HG03097 (cell line): ENCODE measurements around the gene PPP1CA.
"Not testable (repeated sequence)": the region's sequence is repeated elsewhere in the genome, so short reads cannot be mapped to it uniquely, and the experiment has no call there.

Source experiments
- ATAC-seq: cut with Tn5 transposase; IDR thresholded peaks from one replicate; pipeline ENCODE4 v1.9.1; 2021; ENCODE audit not compliant: unreplicated experiment, low FRiP score

PPP1CA gene

DNA sequence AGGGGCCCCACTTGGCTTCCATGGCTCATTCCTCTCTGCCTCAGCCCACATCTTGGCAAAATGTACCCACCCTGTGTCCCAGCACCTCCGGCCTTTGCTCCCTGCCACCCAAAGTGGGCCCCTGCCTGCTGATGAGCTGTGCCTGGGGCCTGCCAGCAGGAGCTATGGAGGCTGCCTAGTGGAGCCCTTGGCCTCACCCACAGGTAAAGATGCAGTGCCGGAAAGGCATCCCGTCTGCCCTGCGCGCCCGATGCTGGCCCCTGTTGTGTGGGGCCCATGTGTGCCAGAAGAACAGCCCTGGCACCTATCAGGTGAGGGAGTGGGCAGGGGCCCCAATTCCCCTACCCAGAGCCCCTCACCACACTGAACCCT, 3.5 kb upstream of the PPP1CA start:
- ATAC-seq: no peak

DNA sequence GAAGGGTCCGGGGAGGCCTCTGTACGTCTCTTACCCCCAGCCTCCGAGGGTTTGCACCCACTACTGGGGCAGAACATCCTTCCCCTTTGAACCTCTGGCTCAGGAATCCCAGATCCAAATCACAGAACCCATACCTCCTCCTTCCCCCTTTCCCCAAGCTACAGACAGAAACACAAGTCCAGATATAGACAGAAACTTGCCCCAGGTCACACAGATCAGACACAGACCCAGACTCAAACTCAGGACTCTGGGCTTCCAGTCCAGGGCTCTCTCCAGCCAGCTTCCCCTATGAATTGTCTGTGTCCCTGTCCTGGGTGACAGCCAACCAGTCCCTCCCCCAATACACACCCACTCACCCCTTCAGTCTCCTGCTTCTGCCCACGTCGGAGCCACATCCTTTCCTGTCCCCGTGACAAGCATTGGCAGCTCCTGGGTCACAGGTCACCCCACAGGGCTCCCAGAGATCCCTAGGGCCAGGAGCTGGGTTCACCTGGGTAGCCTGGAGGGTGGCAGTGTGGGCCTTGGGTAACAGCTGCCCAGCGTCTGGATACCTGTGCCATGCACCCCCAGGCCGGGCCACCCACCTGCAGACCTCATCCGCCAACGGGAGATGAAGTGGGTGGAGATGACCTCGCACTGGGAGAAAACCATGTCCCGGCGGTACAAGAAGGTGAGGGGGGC, 3.0 kb upstream of the PPP1CA start:
- ATAC-seq: no peak

DNA sequence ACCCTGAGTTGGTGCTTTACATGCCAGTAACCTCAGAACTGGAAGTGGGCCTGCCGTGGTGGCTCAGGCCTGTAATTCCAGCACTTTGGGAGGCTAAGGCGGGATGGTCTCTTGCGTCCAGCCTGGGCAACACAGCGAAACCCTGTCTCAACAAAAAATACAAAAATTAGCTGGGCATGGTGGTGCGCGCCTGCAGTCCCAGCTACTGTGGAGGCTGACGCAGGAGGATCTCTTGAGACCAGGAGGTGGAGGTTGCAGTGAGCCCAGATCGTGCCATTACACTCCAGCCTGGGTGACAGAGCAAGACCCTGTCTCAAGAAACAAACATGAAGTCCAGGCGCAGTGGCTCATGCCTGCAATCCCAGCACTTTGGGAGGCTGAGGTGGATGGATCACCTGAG, 1.4 kb upstream of the PPP1CA start:
- not testable (repeated sequence) for ATAC-seq

DNA sequence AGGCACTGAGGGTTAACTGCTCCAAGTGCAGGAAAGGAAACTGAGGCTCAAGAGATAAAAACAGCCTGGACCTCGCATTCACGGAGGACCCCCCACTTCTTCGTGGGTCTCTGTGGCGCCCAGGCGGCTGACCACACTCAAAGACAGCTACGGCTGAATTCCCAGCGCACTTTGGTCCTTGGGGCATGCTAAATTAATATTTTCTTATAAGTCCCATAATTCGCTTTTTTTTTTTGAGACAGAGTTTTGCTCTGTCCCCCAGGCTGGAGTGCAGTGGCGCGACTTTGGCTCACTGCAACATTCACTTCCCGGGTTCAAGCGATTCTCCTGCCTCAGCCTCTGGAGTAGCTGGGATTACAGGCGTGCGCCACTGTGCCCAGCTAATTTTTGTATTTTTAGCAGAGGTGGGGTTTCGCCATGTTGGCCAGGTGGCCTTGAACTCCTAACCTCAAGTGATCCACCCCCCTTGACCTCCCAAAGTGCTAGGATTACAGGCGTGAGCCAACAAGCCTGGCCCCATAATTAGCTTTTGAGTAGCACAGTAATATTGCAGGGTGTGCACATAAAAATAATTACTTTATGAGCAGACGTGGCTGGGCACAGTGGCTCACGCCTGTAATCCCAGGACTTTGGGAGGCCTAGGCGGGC, 658 bp upstream of the PPP1CA start:
- not testable (repeated sequence) for ATAC-seq

DNA sequence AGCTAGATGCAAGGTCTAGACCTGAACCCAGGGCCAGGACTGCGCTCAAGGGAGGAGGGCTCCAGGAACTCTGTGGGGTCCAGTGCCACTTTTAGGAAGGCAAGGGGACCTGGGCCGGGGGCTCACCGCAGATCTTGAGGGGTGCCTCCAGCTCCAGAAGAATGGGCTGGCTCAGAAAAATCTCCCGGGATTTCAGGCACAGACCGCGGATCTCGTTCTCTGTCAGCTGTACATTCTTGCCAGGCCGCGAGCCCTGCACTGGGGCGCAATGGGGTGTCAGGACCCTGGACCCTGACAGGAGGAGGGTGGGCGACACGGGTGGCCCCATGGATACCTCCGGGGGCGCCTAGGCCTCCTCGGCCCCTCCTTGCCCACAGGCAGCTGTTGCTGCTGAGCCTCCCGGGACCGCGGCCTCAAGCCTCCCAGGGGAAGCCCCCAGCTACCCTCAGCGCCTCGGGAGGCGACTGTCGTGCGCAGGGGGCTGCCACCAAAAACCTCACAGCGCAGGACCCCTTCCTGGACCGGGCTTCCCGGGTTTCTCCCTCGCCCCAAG, 640 bp downstream of the PPP1CA start:
- no peak for ATAC-seq

DNA sequence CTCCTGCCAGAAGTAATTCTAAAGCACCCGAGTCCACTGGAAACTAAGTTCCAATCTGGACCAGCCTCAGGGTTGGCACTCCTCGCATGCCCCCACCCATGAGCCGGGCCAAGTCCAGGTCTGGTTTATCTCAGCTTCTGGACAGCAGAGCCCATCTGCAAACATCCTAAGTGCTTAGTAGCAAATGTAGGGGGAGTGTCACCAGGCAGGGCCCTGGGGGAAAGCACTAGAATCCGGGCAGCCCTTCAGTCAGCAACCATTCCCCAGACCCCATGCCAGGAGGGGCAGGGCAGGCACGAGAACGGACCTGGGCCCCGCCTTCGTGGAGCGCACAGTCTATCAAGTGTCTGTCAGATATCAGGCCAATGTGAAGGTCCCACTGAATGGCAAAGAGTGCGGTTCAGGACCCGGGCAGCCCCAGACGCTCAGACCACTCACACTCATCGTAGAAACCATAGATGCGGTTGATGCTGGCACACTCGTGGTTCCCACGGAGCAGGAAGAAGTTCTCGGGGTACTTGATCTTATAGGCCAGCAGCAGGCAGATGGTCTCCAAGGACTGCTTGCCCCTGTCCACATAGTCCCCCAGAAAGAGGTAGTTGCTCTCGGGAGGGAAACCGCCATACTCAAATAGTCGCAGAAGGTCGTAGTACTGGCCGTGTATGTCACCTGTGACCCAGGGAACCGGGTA, 1.3 kb downstream of the PPP1CA start:
- ATAC-seq: no peak

DNA sequence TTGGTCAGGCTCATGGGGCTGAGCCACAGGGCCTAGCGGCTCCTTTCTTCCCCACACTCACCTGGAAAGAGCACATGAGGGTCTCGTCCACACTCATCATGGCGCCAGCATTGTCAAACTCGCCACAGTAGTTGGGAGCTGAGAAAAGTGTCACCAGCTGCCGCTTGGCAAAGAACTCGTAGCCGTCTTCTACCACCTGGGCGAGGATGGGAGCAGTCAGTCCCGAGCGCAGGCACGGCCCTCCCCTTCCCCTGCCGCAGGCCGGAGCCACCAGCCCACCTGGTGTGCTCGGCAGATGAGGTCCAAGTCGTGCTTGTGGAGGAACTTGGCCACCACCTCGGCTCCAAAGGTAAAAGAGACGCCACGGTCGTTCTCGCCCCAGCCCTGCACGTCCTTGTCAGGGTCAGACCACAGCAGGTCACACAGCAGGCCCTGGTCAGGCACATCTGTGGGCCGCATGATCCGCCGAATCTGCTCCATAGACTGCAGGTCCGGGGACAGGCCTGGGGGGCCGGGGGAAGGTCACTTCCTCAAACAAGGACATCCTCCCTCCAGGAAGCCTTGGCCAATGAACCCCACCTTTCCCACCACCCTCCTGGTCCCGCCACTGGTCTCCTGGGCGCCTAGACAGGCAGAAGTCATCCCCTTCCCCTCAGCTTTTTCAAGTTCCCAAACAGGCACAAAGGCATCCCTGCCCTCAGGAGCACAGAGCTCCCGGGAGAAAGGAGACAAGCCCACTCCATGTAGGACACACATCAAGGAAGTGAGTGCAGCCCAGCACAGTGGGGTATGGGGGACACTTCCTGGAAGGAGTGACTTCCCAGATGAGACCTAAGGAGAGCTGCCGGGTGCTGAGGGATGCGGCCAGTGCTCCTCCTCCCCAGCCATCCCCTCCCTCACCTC, 2.7 kb downstream of the PPP1CA start:
- no peak for ATAC-seq

DNA sequence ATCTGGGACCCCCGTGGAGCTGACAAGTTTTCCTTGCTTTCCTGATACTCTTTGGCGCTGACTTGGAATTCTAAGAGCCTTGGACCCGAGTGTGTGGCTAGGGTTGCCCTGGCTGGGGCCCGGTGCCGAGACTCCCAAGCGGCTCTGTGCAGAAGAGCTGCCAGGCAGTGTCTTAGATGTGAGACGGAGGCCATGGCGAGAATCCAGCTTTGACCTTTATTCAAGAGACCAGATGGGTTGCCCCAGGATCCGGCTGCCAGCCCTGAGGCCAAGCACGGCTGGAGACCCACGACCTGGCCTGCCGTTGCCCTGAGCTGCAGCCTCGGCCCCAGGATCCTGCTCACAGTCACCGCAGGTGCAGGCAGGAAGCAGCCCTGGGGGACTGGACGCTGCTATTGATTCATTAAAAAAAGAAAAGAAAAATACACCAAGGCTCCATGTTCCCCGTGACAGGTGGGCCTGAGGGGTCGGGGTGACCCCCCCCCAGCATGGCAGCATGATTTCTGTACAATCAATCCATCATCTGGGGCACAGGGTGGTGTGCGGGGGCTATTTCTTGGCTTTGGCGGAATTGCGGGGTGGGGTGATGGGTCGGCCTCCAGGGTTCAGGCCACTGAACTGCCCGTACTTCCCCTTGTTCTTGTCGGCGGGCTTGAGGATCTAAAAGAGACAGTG, 3.5 kb downstream of the PPP1CA start:
- ATAC-seq: no peak

DNA sequence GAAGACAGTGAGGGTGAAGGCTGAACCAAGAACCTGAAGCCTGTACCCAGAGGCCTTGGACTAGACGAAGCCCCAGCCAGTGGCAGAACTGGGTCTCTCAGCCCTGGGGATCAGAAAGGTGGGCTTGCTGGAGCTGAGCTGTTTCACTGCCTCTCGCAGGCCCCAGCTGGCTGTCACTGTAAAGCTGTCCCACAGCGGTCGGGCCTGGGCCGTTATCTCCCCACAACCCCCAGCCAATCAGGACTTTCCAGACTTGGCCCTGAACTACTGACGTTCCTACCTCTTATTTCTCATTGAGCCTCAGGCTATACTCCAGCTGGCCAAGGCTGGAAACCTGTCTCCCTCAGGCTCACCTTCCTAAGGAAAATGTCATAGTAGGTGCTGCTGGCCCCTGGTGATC, 4.1 kb downstream of the PPP1CA start:
- no peak for ATAC-seq

DNA sequence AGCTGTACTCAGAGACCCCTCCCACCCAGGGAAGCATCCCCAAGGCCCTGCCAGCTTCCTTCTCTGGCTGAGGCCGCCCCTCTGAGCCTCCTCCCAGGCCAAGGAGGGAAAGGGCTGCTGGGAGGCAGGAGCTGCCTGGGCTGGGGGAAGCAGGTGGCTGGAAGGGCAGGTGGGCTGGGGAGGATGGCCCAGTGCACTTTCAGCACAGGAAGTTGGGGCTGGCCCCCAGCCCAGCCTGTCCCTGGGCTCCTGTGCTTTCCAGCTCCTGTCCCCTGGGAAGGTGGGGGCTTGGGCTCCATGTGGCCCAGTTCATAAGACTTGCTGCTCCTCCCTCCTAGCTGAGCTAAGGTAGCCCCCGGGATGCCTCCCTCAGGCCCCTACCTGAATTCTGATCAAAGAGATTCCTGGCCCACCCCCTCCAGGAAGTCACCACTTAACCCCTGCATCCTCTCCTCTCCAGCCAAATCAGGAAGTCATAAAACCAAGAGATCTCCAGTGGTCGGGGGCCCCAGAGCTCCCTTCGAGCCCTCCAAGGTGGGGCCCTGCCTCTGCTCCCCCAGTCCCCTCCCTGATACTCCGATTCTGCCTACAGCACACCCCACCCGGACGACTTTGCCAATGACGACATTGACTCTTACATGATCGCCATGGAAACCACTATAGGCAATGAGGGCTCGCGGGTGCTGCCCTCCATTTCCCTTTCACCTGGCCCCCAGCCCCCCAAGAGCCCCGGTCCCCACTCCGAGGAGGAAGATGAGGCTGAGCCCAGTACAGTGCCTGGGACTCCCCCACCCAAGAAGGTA, 4.9 kb downstream of the PPP1CA start:
- no peak for ATAC-seq

DNA sequence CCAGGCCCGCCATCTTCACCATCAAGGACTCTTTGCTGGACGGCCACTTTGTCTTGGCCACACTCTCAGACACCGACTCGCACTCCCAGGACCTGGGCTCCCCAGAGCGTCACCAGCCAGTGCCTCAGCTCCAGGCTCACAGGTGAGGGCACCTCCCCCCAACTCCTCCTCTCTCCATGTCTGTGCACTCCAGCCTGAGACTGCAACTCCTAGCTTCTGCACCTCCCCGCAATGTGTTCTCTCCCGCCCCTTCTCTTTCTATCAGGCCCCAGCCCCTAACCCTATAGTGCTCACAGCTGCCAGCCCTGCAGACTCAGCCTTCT, 5.4 kb downstream of the PPP1CA start:
- no peak for ATAC-seq

DNA sequence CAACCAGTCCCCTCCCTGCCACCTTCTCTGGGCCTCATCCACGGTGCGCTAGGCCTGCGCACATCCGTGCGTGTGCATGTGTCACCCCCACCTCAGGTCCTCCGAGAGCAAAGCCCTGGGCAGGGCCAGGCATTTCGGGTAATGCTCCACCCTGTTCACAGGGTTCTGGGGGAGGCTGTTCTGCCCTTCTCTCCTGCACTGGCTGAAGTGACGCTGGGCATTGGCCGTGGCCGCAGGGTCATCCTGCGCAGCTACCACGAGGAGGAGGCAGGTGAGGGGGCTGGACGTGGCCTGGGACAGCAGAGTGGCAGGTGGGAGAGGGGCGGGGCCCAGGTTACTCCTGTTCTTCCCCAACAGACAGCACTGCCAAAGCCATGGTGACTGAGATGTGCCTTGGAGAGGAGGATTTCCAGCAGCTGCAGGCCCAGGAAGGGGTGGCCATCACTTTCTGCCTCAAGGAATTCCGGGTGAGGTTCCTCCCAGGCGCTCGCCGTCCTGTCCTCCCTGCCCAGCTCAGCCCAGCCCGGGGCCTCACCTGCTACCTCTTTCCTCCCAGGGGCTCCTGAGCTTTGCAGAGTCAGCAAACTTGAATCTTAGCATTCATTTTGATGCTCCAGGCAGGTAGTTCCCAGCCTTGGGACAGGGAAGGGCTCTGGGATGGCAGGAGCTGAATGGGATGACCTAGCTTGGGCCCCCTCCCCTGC, 6.0 kb downstream of the PPP1CA start:
- no peak for ATAC-seq

DNA sequence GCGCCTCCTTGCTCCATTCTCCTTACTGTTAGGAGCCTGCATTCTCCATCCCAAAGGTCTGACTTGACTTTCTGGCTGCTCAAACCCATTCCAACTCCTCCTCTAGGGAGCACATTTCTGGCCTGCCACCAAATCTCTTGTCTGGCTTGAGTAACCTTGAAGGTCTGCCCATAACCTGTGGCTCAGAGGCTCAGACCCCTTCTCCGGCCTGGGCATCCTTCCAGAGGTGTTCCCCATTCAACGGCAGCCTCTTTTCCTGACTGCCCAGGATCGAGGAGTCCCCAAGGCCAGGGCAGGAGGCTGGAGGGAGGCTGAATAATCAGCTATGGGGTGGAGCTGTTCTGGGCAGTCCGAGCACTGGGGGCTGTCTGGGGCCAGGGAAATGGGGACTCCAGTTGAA, 7.7 kb downstream of the PPP1CA start:
- ATAC-seq: no peak

DNA sequence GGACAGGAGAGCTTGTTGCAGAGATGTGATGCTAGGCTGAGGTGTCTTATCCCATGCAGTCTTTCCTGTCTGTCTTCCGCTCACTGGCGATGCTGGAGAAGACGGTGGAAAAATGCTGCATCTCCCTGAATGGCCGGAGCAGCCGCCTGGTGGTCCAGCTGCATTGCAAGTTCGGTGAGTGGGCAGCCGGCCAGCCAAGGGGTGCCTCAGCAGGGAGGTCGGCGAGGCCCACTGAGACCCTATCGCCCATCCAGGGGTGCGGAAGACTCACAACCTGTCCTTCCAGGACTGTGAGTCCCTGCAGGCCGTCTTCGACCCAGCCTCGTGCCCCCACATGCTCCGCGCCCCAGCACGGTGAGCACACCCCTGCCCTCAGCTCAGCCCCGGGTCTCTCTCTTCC, 8.2 kb downstream of the PPP1CA start:
- no peak for ATAC-seq

DNA sequence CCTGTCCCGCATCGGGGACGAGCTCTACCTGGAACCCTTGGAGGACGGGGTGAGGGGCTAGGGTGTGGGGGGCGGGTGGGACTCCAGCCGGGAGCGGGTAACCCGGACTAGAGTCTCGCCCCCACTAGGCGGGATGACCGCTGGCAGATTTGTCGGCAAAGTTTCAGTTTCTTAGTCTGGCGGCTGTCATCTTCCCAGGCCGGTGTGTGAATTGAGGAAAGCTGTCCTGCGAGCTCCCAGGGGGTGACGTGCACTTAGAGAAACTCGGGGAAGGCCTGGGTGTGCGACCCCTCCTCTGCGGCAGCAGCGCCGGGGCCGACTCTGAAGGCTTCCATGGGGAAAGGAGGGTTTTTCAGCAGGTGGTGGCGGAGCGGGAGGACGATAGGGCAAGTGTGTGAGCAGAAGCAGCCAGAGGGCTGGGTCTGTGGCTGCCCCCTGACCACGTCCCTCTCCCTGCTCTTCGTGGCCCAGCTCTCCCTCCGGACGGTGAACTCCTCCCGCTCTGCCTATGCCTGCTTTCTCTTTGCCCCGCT, 9.4 kb downstream of the PPP1CA start:
- ATAC-seq: peak; percentile 17

DNA sequence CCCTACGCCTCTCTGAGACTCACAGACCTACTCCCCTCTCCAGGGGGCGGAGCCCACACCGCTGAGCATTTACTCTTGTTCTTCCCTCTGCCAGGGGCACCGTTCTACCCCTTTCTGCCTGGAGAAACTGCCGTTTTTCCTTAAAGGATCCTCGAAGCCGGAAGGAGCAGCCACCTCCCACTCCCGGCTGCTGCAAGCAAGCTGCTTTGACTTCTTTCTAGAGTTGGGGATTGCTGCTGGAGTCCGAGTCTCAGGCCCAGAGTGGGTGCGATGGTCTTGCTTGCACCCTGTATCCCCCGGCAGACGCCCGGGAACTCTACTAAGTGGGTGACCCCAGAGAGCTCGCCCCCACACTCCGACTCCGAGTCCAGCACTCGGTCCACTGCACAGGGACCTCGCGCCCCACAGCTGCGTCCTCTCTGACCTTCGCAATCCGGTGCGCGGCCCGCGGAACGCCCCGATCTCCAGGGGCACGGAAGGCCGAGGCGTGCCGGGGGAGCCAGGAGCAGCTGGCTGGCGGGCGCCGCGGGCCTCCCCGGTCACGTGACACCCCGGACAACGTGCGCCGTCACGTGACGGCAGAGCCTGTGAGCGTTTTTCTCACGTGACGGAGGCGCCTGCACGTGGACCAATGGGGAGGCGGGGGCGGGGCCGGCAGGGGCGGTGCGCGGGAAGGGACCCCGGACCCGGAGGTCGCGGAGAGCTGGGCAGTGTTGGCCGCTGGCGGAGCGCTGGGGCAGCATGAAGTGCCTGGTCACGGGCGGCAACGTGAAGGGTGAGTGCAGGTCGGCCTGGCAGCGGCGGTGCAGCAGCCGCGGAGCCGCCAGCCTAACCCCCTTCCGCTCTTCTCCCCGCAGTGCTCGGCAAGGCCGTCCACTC, 10.1 kb downstream of the PPP1CA start, which contains the start of gene RAD9A:
TSS of gene RAD9A (plus strand) at position 683 of the 879 bp plus-strand sequence. CDS start at position 742, 59 bp downstream.
- peak; percentile 46 for ATAC-seq

DNA sequence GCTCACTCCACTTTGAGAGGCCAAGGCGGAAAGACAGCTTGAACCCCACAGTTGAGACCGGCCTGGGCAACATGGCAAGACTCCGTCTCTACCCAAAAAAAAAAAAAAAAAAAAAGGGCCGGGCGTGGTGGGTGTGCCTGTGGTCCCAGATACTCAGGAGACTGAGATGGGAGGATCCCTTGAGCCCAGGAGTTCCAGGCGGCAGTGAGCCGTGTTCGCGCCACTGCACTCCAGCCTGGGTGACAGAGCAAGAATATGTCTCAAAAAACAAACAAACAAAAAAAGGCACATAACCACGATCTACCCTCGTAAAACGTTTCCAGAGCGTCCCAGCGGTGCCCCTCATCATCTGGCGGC, 10.7 kb downstream of the PPP1CA start:
- no peak for ATAC-seq

DNA sequence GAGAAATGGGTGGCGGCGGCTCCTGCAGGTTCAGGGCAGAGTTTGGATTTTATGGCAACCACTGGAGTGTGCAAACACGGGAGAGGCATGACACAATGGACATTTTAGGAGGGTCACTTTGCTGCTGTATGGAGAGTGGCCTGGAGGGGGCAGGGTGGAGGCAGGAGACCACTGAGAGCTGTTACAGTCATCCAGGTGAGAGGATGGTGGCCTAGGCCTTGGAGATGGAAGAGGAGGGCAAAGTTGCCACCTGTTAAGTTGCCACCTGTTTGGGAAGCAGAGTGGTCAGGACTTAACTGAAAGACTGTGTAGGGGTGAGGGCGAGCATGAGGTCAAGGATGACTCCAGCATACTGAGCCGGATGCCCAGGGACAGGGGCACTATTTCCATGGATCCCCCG, 12.2 kb downstream of the PPP1CA start:
- no peak for ATAC-seq
